RPMI8226 (cell line): ENCODE data around the gene DHRS3.
"Not testable (repeated sequence)": the region's sequence is repeated elsewhere in the genome, so short reads cannot be mapped to it uniquely, and the experiment has no call there.

ENCODE experiments used
- DNase-seq: peaks from one replicate; pipeline ENCODE4 v3.0.0-alpha.2; 2015

DHRS3 gene

DNA sequence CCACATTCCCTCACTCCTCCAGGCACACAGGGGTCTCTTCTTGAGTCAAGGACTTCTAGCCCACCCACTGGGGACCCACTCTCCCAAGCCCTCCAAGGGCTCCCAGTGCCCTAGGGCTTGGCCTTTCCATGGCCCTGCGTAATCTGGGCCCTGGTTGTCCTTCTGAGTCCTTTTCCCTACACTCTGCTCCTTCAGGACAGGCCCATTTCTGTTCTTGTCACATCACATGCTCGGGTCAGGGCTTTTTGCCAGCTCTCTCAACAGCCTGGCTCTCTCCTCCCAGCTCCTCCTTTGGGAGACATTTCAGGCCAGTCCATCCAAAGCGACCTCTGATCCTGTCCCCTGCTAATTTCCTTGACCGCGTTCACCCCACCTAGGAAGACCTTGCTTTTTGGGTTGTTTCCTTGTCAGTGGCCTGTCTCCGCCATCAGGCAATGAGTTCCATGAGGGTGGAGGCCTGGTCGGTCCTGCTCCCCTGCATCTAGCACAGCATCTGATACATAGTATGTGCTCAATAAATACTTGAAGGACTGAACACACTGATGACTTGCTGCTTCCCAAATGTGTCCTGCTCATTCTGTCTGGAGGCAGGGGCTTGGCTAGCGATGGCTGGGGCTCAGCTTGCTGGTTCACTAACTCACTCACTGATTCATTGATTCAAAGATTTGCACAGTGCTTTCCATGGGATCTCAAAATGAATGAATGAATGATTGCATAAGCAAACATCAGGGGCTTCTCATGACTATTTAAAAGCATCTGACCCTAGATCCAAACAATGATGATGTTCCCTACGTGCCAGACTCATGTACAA is 44.8 kb downstream of the DHRS3 start:
- DNase-seq = no peak

DNA sequence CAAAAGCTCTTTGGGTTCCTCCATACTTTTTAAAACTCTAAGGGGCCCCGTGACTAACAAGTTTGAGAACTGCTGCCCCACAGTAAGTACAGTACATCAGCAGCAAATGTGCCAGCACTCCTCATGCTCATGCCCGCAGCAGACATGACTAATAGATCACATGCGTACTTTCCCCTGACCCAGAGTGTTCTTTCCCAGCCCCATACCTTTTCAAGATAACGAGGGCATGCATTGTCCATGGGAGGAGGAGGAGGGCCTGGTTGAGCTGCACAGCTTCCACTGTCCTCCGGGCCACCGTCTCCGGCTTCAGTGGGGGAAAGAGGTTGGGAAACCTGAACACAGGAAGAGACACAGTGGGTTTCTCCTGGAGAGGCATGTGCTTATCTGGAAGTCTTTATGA is 45.5 kb downstream of the DHRS3 start:
- no peak for DNase-seq

DNA sequence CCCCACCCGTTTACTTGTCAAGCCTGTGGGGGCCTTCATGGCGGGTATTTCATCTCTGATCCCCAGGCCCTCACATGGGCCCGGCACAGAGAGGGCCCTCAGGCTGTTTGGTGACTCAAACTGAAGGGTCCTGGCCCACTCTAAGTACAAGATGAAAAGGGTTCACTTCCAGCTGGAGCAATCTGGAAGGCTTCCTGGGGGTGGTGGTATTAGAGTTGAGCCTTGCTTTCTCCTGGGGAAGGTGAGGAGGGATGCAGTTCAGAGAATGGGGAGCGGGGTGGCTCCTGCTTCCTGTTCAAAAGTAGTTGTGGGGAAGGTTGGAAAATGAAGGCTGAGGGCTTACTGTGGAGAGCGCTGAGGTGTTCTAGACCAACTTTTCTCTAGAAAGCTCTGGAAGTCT is 47.7 kb downstream of the DHRS3 start:
- DNase-seq = no peak

DNA sequence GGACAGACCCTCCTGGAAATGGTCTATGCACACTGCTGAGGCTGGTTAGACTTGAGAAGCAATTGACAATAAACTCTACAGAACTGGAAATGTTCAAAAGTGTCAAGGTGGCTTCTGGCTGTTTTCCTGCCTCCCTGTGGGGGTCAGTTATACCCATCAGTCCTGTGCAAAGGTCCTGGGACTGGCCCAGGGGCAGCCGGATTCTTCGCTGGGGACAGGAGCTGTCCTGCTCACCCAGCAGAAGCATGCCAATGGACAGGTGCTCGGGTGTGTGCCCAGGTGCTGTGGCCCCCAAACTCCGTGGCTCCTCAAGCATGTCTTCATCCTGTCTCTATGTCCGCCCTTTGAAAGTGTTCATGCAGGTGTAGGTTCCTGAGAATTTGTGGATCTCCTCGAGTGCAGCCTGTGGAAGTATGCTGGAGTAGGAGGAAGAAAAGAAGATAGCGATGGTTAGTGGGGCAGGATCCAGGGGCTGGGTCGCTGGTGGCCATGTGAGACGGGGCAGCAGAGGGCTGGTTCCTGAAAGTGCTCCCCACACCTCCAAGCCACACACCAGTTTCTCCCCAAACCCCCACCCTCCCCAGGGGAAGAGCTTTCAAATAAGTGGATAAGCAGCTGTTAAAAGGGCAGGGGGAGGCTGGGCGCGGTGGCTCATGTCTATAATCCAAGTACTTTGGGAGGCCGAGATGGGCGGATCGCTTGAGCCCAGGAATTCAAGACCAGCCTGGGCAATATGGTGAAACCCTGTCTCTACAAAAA is 49.8 kb downstream of the DHRS3 start:
- no peak for DNase-seq

DNA sequence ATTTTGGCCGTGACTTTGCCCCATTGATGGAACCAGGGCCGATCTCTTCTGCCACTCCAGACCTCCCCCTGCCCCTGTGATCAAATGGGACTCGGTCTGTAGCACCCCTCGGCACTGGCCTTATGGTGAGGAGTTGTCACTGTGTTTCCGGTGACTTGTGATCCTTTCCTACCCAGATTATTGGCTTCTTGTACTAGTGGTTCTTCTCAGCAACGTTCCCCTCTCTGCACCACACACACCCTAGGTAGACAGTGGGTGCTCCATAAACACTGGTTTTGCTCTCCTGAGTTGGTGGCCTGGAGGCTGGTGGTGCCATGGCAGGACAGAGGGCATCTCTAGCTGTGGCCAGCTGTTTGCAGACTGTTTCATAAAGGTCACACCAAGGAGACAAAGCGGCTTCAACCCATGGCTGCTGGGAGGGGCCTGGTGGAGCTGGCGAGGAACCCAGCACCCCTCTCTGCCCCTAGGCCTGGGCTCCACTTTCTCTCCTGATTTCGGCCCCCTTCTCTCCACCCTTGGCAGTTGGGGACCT is 50.7 kb downstream of the DHRS3 start:
- no peak for DNase-seq

DNA sequence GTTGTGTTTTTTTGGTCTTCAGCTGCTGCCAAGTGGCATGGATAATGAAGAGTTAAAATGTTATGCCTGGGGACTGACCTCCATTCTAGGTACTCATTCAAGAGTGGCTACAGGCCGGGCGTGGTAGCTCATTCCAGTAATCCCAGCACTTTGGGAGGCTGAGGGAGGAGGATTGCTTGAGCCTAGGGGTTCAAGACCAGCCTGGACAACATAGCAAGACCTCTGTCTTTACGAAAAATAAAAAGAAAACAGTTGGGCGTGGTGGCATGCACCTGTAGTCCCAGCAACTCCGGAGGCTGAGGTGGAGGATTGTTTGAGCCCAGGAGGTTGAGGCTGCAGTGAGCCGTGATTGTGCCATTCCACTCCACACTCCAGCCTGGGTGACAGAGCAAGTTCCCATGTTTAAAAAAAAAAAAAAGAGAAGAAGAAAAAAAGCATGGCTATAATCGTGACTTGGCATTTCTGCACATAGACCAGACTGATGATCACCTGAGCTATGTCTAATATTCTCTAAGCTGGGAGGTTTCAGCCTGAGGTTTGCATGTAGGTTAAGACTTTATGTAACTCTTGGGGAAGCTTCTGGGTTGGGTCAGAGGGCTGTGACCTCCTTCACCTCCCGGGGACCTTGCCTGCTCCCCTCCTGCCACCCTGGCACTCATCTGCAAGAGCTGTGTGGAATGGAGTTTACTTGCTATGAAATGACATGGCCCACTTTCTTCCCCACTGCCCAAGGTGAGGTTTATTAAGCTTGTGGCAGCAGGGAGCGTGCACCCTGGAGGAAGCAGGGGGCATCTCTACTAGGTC is 51.3 kb downstream of the DHRS3 start:
- DNase-seq = no peak

DNA sequence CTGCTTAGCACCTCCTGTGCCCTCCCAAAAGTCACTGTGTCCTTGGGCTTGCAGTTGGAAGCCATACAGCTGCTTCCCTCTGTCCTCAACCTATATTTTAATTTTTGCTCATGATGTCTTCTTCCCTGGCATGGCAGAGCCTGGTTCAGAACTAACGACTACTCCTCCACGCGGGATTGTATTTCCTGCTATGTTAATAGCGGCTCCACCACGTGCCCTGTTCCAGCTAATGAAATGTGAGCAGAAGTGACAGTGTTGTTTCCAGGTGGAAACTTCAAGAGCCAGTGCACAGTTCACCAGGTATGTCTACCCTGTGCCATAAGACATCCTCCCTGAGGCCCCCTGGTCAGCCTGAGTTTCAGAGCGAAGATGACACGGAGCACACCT is 52.1 kb downstream of the DHRS3 start:
- peak; percentile 44 for DNase-seq

DNA sequence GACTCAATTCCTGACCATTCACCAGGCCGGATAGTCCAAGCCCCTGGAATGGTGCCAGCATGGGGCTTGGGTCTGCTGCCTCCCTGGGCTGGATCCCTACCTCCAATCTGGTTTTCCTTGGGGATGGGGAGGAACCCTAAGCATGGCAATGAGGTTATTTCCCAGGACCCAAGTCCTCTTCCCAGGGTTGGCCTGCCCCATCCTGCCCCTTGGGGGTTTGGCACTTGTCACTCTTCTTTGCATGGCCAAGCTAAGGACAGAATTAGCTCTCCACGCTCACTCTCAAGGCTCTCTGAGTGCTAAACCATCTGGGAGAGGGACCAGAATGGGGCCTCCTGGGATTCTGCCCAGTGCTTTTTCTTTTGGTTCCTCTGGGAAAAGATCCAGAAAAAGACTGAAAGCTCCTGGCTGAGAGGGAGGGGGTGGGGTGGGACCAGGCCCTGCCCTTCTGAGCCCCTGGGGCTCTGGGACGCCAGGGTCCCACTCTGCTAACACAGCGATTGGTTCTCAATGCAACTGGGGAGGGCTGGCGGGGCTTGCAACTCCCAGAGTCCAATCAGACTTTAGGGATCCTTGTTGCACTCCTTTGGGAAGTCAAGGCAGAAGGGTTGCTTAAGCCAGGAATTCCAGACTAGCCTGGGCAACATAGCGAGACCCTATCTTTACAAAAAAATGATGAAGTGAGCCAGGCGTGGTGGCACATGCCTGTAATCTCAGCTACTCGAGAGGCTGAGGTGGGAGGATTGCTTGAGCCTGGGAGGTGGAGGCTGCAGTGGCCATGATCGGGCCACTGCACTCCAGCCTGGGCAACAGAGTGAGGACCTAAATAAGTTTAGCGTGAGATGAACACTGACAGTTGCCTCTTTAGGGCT is 52.7 kb downstream of the DHRS3 start:
- DNase-seq = no peak

DNA sequence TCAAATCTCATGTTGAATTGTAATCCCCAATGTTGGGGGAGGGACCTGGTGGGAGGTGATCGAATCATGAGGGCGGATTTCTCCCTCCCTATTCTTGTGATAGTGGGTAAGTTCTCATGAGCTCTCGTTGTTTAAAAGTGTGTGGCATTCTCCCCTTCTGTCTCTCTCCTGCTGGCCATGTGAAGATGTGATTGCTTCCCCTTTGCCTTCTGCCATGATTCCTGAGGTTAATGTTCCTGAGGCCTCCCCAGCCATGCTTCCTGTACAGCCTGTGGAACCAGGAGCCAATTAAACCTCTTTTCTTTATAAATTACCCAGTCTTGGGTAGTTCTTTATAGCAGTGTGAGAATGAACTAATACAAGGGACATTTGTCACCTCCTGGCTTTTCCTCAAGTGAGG is 53.8 kb downstream of the DHRS3 start:
- DNase-seq = not testable (repeated sequence)

DNA sequence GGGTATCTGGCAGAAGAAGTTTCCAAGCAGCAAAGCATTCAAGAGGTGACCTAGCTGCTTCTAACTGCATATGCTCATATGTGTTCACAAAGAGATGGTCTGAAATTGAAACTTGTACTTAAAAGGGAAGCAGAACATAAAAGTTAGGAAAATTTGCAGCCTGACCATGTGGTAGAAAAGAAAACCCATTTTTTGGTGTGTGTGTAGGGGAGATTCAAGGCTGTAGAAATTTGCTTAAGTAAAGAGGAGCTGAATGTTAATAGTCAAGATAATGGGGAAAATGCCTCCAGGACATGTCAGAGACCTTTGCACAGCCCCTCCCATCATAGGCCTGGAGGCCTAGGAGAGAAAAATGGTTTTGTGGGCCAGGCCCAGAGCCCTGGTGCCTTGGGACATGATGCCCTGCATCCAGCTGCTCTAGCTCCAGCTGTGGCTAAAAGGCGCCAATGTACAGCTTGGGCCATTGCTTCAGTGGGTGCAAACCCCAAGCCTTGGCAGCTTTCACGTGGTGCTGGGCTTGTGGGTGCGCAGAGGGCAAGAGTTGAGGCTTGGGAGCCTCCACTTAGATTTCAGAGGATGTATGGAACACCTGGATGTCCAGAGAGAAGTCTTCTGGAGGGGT is 54.9 kb downstream of the DHRS3 start:
- no peak for DNase-seq

DNA sequence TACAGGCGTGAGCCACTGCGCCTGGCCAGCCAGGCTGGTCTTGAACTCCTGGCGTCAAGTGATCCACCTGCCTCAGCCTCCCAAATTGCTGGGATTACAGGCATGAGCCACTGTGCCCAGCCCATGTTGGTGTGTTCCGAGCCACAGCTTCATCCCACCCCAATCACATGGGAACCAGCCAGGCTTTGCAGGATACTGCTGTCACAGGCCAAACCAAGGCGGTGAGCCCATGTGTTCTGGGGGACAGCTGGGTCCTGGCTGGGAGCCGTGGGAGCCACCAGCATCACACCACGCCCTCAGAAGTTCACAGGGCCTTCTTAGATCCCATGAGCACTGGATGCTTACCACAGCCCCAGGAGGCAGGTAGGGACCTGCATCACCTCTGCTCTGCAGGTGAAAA is 56.9 kb downstream of the DHRS3 start:
- no peak for DNase-seq

DNA sequence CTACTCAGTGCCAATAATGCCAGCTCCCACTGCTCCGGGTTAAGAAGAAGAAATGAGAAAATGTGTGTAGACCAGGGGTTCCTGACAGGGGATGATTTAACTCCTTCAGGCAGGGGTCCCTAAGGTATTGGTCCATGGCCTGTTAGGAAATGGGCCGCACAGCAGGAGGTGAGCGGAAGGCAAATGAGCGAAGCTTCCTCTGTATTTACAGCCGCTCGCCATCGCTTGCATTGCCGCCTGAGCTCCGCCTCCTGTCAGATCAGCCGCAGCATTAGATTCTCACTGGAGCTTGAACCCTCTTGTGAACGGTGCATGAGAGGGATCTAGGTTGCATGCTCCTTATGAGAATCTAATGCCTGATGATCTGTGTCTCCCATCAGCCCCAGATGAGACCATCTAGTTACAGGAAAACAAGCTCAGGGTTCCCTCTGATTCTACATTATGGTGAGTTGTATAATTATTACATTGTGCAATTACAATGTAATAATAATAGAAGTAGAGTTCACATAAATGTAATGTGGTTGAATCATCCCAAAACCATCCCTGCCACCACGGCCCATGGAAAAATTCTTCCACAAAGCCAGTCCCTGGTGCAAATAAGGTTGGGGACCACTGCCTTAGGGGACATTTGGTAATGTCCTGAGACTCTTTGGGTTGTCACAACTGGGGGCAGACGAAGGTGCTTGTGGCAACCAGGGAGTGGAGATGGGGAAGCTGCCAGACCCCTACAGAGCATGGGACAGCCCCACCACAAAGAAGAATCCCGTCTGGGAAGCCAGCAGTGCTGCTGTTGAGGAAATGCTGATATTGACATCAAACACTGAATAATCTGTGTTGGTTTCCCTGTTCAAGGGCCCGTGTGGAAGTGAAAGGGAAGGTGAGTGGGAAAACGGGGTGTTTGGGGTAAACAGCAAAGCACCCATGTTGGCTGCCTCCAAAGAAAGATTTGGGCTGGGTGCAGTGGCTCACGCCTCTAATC is 60.8 kb downstream of the DHRS3 start:
- no peak for DNase-seq

DNA sequence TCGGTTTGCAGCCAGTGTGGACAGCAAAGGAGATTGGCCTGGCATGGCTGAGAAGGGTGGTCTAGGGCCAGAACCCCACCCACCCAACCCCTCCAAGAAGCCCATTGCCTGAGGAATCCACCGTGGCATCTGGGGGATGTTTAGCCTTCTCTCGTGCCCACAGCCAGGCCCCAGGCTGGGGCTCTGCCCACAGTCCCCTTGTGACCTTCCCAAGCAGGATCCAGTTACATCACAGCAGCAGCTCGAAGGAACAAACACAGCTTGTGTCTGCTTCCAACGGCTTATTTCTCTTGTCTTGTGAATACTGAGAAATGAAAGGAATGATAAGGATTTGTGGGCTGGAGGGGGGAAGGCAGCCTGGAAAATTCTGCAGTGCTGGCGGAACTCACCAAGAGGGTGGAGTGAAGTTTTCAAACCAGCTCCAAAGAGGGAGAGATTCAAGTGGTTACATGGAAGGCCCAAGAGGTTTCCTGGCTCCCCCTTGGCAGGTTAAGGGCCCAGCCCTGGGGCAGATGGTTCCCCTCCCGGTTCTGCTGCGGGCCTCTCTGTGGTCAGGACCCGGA is 61.6 kb downstream of the DHRS3 start:
- no peak for DNase-seq

DNA sequence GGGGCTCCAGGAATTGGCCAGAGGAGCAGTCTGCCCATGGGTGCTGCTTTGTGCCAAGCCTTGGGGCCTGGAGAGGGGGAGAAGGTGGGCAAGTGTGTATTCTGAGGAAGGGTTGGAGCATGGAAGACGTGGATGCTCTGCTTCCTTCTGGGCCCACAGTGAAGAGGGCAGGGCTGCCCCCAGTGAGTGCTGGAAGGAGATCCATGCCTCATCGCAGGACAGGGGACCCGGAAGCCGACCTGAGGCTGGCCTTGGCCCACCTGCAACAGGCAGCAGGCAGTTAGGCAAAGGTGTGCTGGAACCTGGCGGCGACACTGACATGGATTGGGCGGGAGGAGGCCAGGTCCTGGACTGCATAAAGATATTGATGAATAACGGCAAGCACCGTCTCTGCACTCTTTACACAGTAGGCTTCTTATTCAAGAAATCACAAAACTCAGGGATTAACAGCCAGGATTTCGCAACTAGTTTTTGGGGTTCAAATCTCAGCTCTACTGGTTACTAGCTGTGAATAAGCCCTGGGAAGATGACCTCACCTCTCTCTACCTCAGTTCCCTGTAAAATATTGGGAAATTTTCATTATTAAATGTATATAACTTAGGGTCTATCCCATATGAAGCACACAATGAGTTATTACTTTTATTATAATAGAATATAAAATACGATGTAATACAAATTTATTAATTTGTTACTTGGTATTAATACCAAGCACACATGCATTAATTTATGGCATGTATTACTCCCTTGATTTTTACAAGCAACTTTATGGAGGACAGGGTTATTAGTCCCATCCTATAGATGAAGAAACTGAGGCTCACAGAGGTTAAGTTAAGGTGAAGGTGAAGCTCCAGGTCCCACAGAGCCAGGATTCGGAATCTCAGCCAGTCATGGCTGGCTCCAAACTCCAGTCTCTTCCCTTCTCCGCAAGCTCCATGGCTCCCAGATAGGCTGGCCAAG is 62.3 kb downstream of the DHRS3 start:
- no peak for DNase-seq

DNA sequence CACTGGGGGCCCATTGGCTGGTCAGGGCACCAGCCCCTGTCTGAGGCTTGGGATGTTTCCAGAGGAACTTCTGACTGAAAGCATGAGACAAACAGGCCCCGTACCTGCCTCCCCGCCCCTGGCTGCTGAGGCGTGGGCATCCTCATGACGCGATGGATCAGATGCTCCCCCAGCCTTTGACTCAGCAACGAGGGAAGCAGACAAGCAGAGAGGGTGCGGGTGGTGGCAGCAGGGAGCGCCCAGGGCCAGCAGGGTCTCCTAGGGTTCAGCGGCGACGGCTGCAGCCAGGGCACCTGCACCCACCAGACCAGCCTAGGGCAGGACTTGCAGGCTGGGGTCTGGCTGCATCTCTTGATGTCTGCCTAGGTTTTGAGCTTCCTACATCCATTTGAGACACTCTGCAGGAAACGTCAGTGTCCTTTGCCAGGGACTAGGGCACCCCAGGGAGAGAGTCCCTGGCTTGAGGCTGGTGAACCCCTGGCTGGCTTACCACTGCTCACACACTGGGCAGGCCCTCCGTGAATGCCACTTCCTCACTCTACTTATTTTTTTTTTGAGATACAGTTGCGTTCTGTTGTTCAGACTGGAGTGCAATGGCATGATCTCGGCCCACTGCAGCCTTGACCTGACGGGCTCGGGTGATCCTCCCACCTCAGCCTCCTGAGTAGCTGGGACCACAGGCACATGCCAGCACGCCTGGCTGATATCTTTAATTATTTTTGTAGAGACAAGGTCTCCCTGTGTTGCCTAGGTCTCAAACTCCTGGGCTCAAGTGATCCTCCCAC is 63.3 kb downstream of the DHRS3 start:
- DNase-seq = no peak

DNA sequence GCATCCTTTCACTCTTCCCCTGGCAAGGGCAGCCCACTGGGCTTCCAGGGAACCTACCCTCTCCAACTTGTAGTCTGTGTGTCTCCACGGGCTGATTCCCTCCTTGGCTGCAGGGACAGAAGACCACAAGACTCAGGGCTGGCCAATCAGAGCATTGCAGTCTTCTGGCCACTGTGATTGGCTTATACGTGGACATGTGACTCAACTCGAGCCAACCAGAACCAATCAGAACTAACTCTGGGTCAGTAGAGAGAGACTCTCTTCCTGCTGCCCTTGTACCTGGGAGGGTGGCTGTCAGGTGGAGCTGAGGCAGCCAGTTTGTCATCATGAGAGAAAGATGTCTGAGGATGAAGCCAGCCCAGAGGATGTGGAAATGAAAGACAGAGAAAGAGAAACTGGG is 64.0 kb downstream of the DHRS3 start:
- no peak for DNase-seq

DNA sequence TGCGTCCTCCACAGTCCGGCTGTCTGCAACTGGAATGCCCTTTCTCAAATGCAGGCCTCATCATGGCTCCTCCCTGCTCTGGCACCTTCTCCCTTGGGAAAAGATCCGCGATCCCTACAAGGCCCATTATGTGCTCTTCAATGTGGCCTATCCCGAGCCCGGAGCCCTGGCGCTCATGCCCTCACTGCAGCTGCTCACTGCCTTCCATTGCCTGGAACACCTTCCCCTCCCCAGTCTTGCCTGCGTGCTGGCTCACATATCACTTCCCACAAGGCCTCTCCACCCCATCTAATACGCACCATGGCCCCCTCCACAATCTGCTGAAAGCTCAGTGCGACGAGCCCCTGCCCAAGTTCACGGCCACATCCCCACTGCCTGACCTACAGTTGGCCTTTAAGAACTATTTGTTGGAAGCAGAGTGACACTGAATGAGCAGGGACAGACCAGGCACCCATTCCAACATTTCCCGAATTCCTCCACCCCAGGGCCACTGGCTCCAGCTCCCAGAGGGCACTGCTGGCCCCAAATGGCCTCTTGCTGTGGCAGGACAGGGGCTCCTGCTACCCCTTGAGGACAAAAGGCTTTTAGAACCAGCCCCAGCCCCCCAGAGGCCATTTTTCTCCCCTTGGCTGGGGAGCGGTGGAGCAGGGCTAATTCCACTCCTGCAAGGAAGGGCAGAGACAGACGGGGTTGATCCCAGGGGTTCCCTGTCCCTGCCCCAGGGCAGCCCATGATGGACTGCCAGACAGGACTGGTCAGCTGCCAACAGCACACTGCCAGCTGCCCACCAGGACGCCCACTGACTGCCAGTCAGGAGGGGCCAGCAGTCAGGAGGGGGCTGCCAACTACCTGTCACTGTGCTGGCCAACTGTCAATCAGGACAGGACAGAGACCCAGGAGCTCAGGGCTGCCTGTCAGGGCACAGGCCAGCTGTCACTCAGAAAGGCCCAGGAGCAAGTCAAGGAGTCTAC is 64.8 kb downstream of the DHRS3 start:
- DNase-seq = no peak
